PC-3 (cell line): Measurements from ENCODE around the gene MEPCE. TPM values are rescaled to one million over a fixed set of nuclear protein-coding genes. Genes with fewer than 3 reads are reported as not detected.
"Not testable (repeated sequence)": the region's sequence is repeated elsewhere in the genome, so short reads cannot be mapped to it uniquely, and the experiment has no call there.

Experiments used
- ATAC-seq: fragments of 200-7000 bp; cut with Tn5 transposase; 2 replicates; pipeline ENCODE4 v1.9.1; 2020; ENCODE audit warnings: mild to moderate bottlenecking, moderate library complexity
- BruUV-seq: library from RNA; stranded (reverse); fragments of 400-500 nt; replicated peaks from 2 replicates; lab custom pipeline; 2021; lab: Mats Ljungman, UMichigan
- CTCF ChIA-PET: fragments of 300-600 bp; sonication (Branson Sonifier 250); formaldehyde crosslinking; loops from one replicate; lab custom pipeline; 2022; ENCODE audit warnings: antibody characterized with exemption; lab: Charles Lee
- POLR2A ChIA-PET: fragments of 300-600 bp; sonication (Branson Sonifier 250); formaldehyde crosslinking; loops from one replicate; lab custom pipeline; 2022; ENCODE audit warnings: antibody characterized with exemption; ENCODE audit not compliant: unreplicated experiment; lab: Charles Lee
- DNase-seq: peaks from one replicate; pipeline ENCODE4 v3.0.0-alpha.2; 2015
- H2AFZ ChIP-seq: fragments of 300-600 bp; sonication (generic); 2 replicates; pipeline ENCODE4 v1.6.0; 2016; ENCODE audit warnings: antibody characterized with exemption, low read length
- H3F3A ChIP-seq: fragments of 300-600 bp; sonication (generic); one replicate; pipeline ENCODE4 v1.6.0; 2017; ENCODE audit warnings: antibody characterized with exemption, low read length, control low read depth, mild to moderate bottlenecking; ENCODE audit not compliant: unreplicated experiment
- H3K27ac ChIP-seq: fragments of 300-600 bp; sonication (generic); 2 replicates; pipeline ENCODE4 v1.5.1; 2016; ENCODE audit warnings: mild to moderate bottlenecking, low read length
- H3K27me3 ChIP-seq: fragments of 300-600 bp; sonication (generic); 2 replicates; pipeline ENCODE4 v1.6.1; 2016; ENCODE audit warnings: low read length, mixed read lengths
- H3K36me3 ChIP-seq: fragments of 300-600 bp; sonication (generic); 2 replicates; pipeline ENCODE4 v1.6.1; 2016; ENCODE audit warnings: low read depth, mixed run types, low read length, mixed read lengths
- H3K4me1 ChIP-seq: fragments of 300-600 bp; sonication (generic); 2 replicates; pipeline ENCODE4 v1.5.1; 2016; ENCODE audit warnings: low read length; ENCODE audit not compliant: insufficient read depth
- H3K4me2 ChIP-seq: fragments of 300-600 bp; sonication (generic); 2 replicates; pipeline ENCODE4 v1.6.0; 2016; ENCODE audit warnings: low read length
- H3K4me3 ChIP-seq: fragments of 300-600 bp; sonication (generic); 2 replicates; pipeline ENCODE4 v1.5.1; 2016; ENCODE audit warnings: mild to moderate bottlenecking, low read length, mixed read lengths
- H3K79me2 ChIP-seq: fragments of 300-600 bp; sonication (generic); 2 replicates; pipeline ENCODE4 v1.6.1; 2017; ENCODE audit warnings: low read length, mixed read lengths
- H3K9ac ChIP-seq: fragments of 300-600 bp; sonication (generic); 2 replicates; pipeline ENCODE4 v1.6.0; 2016; ENCODE audit warnings: mild to moderate bottlenecking, low read length
- H3K9me2 ChIP-seq: fragments of 300-600 bp; sonication (generic); replicated peaks from 2 replicates; pipeline ENCODE4 v1.6.1; 2016; ENCODE audit warnings: mixed run types, low read length, mixed read lengths
- H3K9me3 ChIP-seq: fragments of 300-600 bp; sonication (generic); 2 replicates; pipeline ENCODE4 v1.6.1; 2016; ENCODE audit warnings: low read length, mixed read lengths
- H4K20me1 ChIP-seq: fragments of 300-600 bp; sonication (generic); 2 replicates; pipeline ENCODE4 v1.6.1; 2016; ENCODE audit warnings: low read length, mixed read lengths
- EZH2 ChIP-seq: fragments of 300-600 bp; sonication (generic); IDR thresholded peaks from one replicate; pipeline ENCODE4 v1.6.1; 2017; ENCODE audit warnings: antibody characterized with exemption, mild to moderate bottlenecking, low read length; ENCODE audit not compliant: unreplicated experiment
- EZH2phosphoT487 ChIP-seq: fragments of 300-600 bp; sonication (generic); IDR thresholded peaks from 2 replicates; pipeline ENCODE4 v1.6.1; 2018; ENCODE audit warnings: mild to moderate bottlenecking, antibody characterized with exemption, low read length, borderline replicate concordance
- intact Hi-C: fragments of 100-400 bp; cut with micrococcal nuclease; formaldehyde crosslinking; loops from 2 replicates; pipeline ENCODE4 v1.9.0; 2023
- total RNA-seq: library from RNA; depleted of rRNA; stranded (reverse); fragments of >200 nt; gene quantifications from 2 replicates; pipeline ENCODE4 v1.2.3, GENCODE V29; 2014
- TF ChIP-seq, protein P1 (sequence below): fragments of 300-600 bp; sonication (generic); conservative IDR thresholded peaks from 2 replicates; pipeline ENCODE4 v1.5.1; 2017; ENCODE audit warnings: antibody characterized with exemption, low read depth, mild to moderate bottlenecking, low read length

MEPCE gene
- total RNA-seq, 1 experiment from 2014 or later: 36.0 TPM

DNA sequence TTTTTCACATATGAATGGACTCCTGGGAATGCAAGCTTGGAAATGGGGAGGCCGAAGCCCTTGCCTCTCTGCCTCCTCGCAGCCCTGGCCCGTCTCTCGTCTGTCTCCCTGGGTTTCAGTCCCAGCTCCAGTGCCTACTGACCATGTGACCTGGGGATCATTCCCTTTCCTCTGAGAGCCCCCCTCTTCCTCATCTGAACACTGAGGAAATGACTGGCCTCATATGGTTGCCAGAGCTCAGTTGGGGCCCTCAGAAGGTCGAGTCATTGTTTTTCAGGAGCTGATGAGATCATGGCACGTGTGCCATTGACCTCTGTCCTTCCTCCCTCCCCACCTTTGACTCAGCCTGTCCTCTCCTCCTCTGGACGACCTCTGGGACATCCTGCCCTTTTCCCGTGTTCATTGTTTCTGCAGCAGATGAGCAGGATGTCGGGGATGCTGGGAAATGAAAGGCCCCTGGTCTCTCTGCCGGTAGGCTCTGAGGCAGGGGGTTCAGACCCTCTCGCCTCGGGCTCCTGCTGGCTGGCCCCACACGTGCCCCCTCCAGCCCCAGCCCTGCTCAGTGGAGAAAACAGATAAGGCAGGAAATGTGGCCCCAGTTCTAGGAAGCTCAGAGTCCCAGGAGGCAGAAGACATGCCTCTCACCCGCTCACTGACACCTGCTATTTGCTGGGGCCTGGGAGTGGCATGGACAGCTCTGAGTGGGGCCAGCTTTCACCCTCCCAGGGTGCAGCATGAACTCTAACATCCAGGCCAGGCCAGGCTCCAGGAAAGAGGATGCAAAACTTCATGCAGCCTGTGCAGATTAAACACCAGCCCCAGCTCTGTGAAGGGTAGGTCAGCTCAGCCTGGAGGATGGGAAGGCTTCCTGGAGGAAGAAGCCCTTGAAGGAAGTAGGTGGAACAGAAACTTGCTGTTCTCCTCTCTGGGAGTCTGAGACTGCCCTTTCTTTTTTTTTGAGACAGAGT is 15.0 kb downstream of the MEPCE start:
- no peaks in the 10 kb centered on the region for H3K4me1 ChIP-seq
- ChIA-PET POLR2A (interaction anchor here (0.5 kb wide), 1 partner anchor 16 kb away, joined by 3 read pairs; no protein-coding TSS in a partner anchor), CTCF (interaction anchor here (0.7 kb wide), 1 partner anchor 141 kb away, joined by 4 read pairs; the partner anchor contains the start of genes FBXO24 and LRCH4)
- H3K9me3 ChIP-seq: no peaks in the 10 kb centered on the region
- no peak overlapping the region for H3K4me3 ChIP-seq
- no peaks in the 10 kb centered on the region for H3K27me3 ChIP-seq
- H3K27ac ChIP-seq: no peak overlapping the region
- no peaks in the 10 kb centered on the region for H3K79me2 ChIP-seq
- no peak overlapping the region for H3K4me2 ChIP-seq
- BruUV-seq: no TSS peak
- H3K36me3 ChIP-seq: no peaks in the 10 kb centered on the region
- ATAC-seq (no peak; the same call in 1 of the 2 replicates), DNase-seq (no peak)
- H3F3A ChIP-seq: no peaks in the 10 kb centered on the region
- no peaks in the 10 kb centered on the region for H3K9me2 ChIP-seq
- no peak overlapping the region for H2AFZ ChIP-seq
- TF ChIP-seq EZH2phosphoT487 (no peak), EZH2 (no peak)
- no peak overlapping the region for H3K9ac ChIP-seq
- no peaks in the 10 kb centered on the region for H4K20me1 ChIP-seq
- intact Hi-C loops: no loop called here

DNA sequence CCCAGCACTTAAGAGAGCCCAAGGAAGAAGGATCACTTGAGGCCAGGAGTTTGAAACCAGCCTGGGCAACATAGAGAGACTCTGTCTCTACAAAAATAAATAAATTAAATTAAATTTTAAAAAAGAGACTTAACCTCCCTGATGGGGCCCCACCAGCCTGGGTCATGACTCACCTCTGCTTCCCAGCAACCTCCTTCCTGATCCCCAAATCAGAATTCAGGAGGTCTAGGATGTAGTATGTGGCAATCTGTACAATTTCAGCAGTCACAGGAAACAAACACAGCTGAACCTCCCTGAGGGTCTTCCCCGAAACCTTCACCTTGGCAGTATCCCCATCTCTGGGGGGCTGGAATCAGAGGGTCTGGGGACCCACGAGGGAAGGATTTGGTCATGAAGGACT is 16.4 kb downstream of the MEPCE start:
- ChIA-PET POLR2A (no interaction called here), CTCF (interaction anchor here (0.7 kb wide), 1 partner anchor 489 kb away, joined by 3 read pairs; no protein-coding TSS in a partner anchor)
- Histone ChIP-seq H3K27ac (no peak overlapping the region), H3F3A (no peaks in the 10 kb centered on the region), H4K20me1 (no peaks in the 10 kb centered on the region), H3K79me2 (no peaks in the 10 kb centered on the region), H3K9me3 (no peaks in the 10 kb centered on the region), H3K9ac (no peak overlapping the region), H3K36me3 (no peaks in the 10 kb centered on the region), H3K4me2 (no peak overlapping the region), H3K27me3 (no peaks in the 10 kb centered on the region), H3K4me1 (no peaks in the 10 kb centered on the region), H3K9me2 (no peaks in the 10 kb centered on the region), H3K4me3 (no peak overlapping the region), H2AFZ (no peak overlapping the region)
- TF ChIP-seq EZH2 (no peak), EZH2phosphoT487 (no peak)
- TF ChIP-seq, protein P1, sequence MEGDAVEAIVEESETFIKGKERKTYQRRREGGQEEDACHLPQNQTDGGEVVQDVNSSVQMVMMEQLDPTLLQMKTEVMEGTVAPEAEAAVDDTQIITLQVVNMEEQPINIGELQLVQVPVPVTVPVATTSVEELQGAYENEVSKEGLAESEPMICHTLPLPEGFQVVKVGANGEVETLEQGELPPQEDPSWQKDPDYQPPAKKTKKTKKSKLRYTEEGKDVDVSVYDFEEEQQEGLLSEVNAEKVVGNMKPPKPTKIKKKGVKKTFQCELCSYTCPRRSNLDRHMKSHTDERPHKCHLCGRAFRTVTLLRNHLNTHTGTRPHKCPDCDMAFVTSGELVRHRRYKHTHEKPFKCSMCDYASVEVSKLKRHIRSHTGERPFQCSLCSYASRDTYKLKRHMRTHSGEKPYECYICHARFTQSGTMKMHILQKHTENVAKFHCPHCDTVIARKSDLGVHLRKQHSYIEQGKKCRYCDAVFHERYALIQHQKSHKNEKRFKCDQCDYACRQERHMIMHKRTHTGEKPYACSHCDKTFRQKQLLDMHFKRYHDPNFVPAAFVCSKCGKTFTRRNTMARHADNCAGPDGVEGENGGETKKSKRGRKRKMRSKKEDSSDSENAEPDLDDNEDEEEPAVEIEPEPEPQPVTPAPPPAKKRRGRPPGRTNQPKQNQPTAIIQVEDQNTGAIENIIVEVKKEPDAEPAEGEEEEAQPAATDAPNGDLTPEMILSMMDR: no peak
- intact Hi-C loops: no loop called here
- DNase-seq (no peak), ATAC-seq (no peak)
- no TSS peak for BruUV-seq

- H3K4me3 ChIP-seq, H2AFZ ChIP-seq, H3K9me3 ChIP-seq, H4K20me1 ChIP-seq, H3K27ac ChIP-seq, H3K4me2 ChIP-seq, H3K4me1 ChIP-seq, H3K79me2 ChIP-seq, H3K9ac ChIP-seq, H3K27me3 ChIP-seq, BruUV-seq, intact Hi-C loops, DNase-seq, ATAC-seq, H3K36me3 ChIP-seq, H3K9me2 ChIP-seq, H3F3A ChIP-seq: not testable (repeated sequence)
- ChIA-PET CTCF (interaction anchor here (0.6 to 1.0 kb wide), 2 partner anchors 7 to 11 kb away, joined by 4 to 6 read pairs; partner anchors contain the start of gene PPP1R35), POLR2A (interaction anchor here (0.6 kb wide), 1 partner anchor 315 kb away, joined by 7 read pairs; no protein-coding TSS in a partner anchor)
These were observed 17.7 kb downstream of the MEPCE start for GRCh38 chr7:100447363-100447762.
